Measurements from ENCODE around the gene TSPAN33. TPM values are rescaled to one million over a fixed set of nuclear protein-coding genes. Genes with fewer than 3 reads are reported as not detected.
"Not testable (repeated sequence)": the region's sequence is repeated elsewhere in the genome, so short reads cannot be mapped to it uniquely, and the experiment has no call there.

Gene TSPAN33
- total and polyA plus RNA-seq, 4 donors: 16.4 to 24.8 (median 18.6) TPM

GRCh38 chr7:129205987-129206785 is 61.7 kb downstream of the TSPAN33 start:
- Histone ChIP-seq H3K36me3 (ENCODE audit: control insufficient read depth, insufficient read depth, low read length) (peaks cover 52% of the 10 kb centered on the region), H3K27ac (ENCODE audit: low read depth, low read length) (no peak overlapping the region), H3K9me3 (ENCODE audit: control insufficient read depth, insufficient read depth, low read length) (no peaks in the 10 kb centered on the region), H3K4me3 (ENCODE audit: low read depth, low read length) (no peak overlapping the region), H3K4me1 (ENCODE audit: control insufficient read depth, insufficient read depth, low read length) (peaks cover 14% of the 10 kb centered on the region), H3K27me3 (ENCODE audit: control insufficient read depth, insufficient read depth, low read length) (no peaks in the 10 kb centered on the region)
- DNase-seq (ENCODE audit: low read depth in 4 of 6, low spot score in 6 of 6): no peak
- WGBS (ENCODE audit: insufficient coverage): 95% methylated on average over 10 of the region's 18 CpGs

GRCh38 chr7:129208667-129209066 is 64.2 kb downstream of the TSPAN33 start:
- Histone ChIP-seq H3K4me1 (ENCODE audit: control insufficient read depth, insufficient read depth, low read length) (peaks cover 8% of the 10 kb centered on the region), H3K9me3 (ENCODE audit: control insufficient read depth, insufficient read depth, low read length) (no peaks in the 10 kb centered on the region), H3K4me3 (ENCODE audit: low read depth, low read length) (no peak overlapping the region), H3K27ac (ENCODE audit: low read depth, low read length) (no peak overlapping the region), H3K36me3 (ENCODE audit: control insufficient read depth, insufficient read depth, low read length) (peaks cover 67% of the 10 kb centered on the region), H3K27me3 (ENCODE audit: control insufficient read depth, insufficient read depth, low read length) (no peaks in the 10 kb centered on the region)
- WGBS (ENCODE audit: insufficient coverage): 89% methylated on average over 7 of the region's 9 CpGs
- DNase-seq (ENCODE audit: low read depth in 4 of 6, low spot score in 6 of 6): no peak

GRCh38 chr7:129209067-129209926 is 64.8 kb downstream of the TSPAN33 start:
- peaks cover 13% of the 10 kb centered on the region for H3K4me1 ChIP-seq (ENCODE audit: control insufficient read depth, insufficient read depth, low read length)
- H3K9me3 ChIP-seq (ENCODE audit: control insufficient read depth, insufficient read depth, low read length): no peaks in the 10 kb centered on the region
- no peak overlapping the region for H3K4me3 ChIP-seq (ENCODE audit: low read depth, low read length)
- H3K27me3 ChIP-seq (ENCODE audit: control insufficient read depth, insufficient read depth, low read length): no peaks in the 10 kb centered on the region
- H3K27ac ChIP-seq (ENCODE audit: low read depth, low read length): no peak overlapping the region
- no peak for DNase-seq (ENCODE audit: low read depth in 4 of 6, low spot score in 6 of 6)
- 92% methylated on average over 7 of the region's 15 CpGs for WGBS (ENCODE audit: insufficient coverage)
- H3K36me3 ChIP-seq (ENCODE audit: control insufficient read depth, insufficient read depth, low read length): peaks cover 67% of the 10 kb centered on the region

- WGBS (ENCODE audit: insufficient coverage): 80% methylated on average over 15 of the region's 16 CpGs
- peak in 4 of 6 donors; percentile 39 to 81 (median 60) for DNase-seq (ENCODE audit: low read depth in 4 of 6, low spot score in 6 of 6)
- no peaks in the 10 kb centered on the region for H3K9me3 ChIP-seq (ENCODE audit: control insufficient read depth, insufficient read depth, low read length)
- H3K4me1 ChIP-seq (ENCODE audit: control insufficient read depth, insufficient read depth, low read length): peaks cover 13% of the 10 kb centered on the region
- H3K36me3 ChIP-seq (ENCODE audit: control insufficient read depth, insufficient read depth, low read length): peaks cover 61% of the 10 kb centered on the region
- no peaks in the 10 kb centered on the region for H3K27me3 ChIP-seq (ENCODE audit: control insufficient read depth, insufficient read depth, low read length)
- no peak overlapping the region for H3K4me3 ChIP-seq (ENCODE audit: low read depth, low read length)
- H3K27ac ChIP-seq (ENCODE audit: low read depth, low read length): no peak overlapping the region
Measured at GRCh38 chr7:129210256-129210988, 65.9 kb downstream of the TSPAN33 start.

- DNase-seq (ENCODE audit: low read depth in 4 of 6, low spot score in 6 of 6): no peak
- no peak overlapping the region for H3K27ac ChIP-seq (ENCODE audit: low read depth, low read length)
- 83% methylated on average over 14 of the region's 14 CpGs for WGBS (ENCODE audit: insufficient coverage)
- peaks cover 13% of the 10 kb centered on the region for H3K4me1 ChIP-seq (ENCODE audit: control insufficient read depth, insufficient read depth, low read length)
- H3K4me3 ChIP-seq (ENCODE audit: low read depth, low read length): no peak overlapping the region
- peaks cover 58% of the 10 kb centered on the region for H3K36me3 ChIP-seq (ENCODE audit: control insufficient read depth, insufficient read depth, low read length)
- no peaks in the 10 kb centered on the region for H3K27me3 ChIP-seq (ENCODE audit: control insufficient read depth, insufficient read depth, low read length)
- H3K9me3 ChIP-seq (ENCODE audit: control insufficient read depth, insufficient read depth, low read length): no peaks in the 10 kb centered on the region
Measured at GRCh38 chr7:129210989-129211312, 66.4 kb downstream of the TSPAN33 start.

- no peak overlapping the region for H3K4me3 ChIP-seq (ENCODE audit: low read depth, low read length)
- no peak for DNase-seq (ENCODE audit: low read depth in 4 of 6, low spot score in 6 of 6)
- H3K9me3 ChIP-seq (ENCODE audit: control insufficient read depth, insufficient read depth, low read length): no peaks in the 10 kb centered on the region
- H3K27ac ChIP-seq (ENCODE audit: low read depth, low read length): no peak overlapping the region
- peaks cover 13% of the 10 kb centered on the region for H3K4me1 ChIP-seq (ENCODE audit: control insufficient read depth, insufficient read depth, low read length)
- H3K36me3 ChIP-seq (ENCODE audit: control insufficient read depth, insufficient read depth, low read length): peaks cover 47% of the 10 kb centered on the region
- H3K27me3 ChIP-seq (ENCODE audit: control insufficient read depth, insufficient read depth, low read length): no peaks in the 10 kb centered on the region
- WGBS (ENCODE audit: insufficient coverage): 88% methylated on average over 11 of the region's 14 CpGs
Measured at GRCh38 chr7:129212126-129212525, 67.6 kb downstream of the TSPAN33 start.

GRCh38 chr7:129212596-129212995 is 68.1 kb downstream of the TSPAN33 start:
- Histone ChIP-seq H3K4me1 (ENCODE audit: control insufficient read depth, insufficient read depth, low read length) (peaks cover 13% of the 10 kb centered on the region), H3K27me3 (ENCODE audit: control insufficient read depth, insufficient read depth, low read length) (no peaks in the 10 kb centered on the region), H3K9me3 (ENCODE audit: control insufficient read depth, insufficient read depth, low read length) (no peaks in the 10 kb centered on the region), H3K4me3 (ENCODE audit: low read depth, low read length) (no peak overlapping the region), H3K36me3 (ENCODE audit: control insufficient read depth, insufficient read depth, low read length) (peaks cover 45% of the 10 kb centered on the region), H3K27ac (ENCODE audit: low read depth, low read length) (no peak overlapping the region)
- WGBS (ENCODE audit: insufficient coverage): 88% methylated on average over 4 of the region's 4 CpGs
- no peak for DNase-seq (ENCODE audit: low read depth in 4 of 6, low spot score in 6 of 6)

- no peaks in the 10 kb centered on the region for H3K9me3 ChIP-seq (ENCODE audit: control insufficient read depth, insufficient read depth, low read length)
- H3K27ac ChIP-seq (ENCODE audit: low read depth, low read length): no peak overlapping the region
- no peaks in the 10 kb centered on the region for H3K27me3 ChIP-seq (ENCODE audit: control insufficient read depth, insufficient read depth, low read length)
- peak in 2 of 6 donors; percentile 30 to 36 for DNase-seq (ENCODE audit: low read depth in 4 of 6, low spot score in 6 of 6)
- WGBS (ENCODE audit: insufficient coverage): 53% methylated on average over 14 of the region's 15 CpGs
- H3K36me3 ChIP-seq (ENCODE audit: control insufficient read depth, insufficient read depth, low read length): peaks cover 39% of the 10 kb centered on the region
- H3K4me1 ChIP-seq (ENCODE audit: control insufficient read depth, insufficient read depth, low read length): peaks cover 19% of the 10 kb centered on the region
- H3K4me3 ChIP-seq (ENCODE audit: low read depth, low read length): no peak overlapping the region
Measured at GRCh38 chr7:129213828-129214227, 69.3 kb downstream of the TSPAN33 start.

- not testable (repeated sequence) for H3K27me3 ChIP-seq (ENCODE audit: control insufficient read depth, insufficient read depth, low read length); H3K27ac ChIP-seq (ENCODE audit: low read depth, low read length); DNase-seq (ENCODE audit: low read depth in 4 of 6, low spot score in 6 of 6); H3K4me3 ChIP-seq (ENCODE audit: low read depth, low read length); H3K9me3 ChIP-seq (ENCODE audit: control insufficient read depth, insufficient read depth, low read length)
- H3K36me3 ChIP-seq (ENCODE audit: control insufficient read depth, insufficient read depth, low read length): peaks cover 26% of the 10 kb centered on the region
- 96% methylated on average over 10 of the region's 15 CpGs for WGBS (ENCODE audit: insufficient coverage)
- H3K4me1 ChIP-seq (ENCODE audit: control insufficient read depth, insufficient read depth, low read length): peaks cover 17% of the 10 kb centered on the region
Measured at GRCh38 chr7:129215691-129216090, 71.2 kb downstream of the TSPAN33 start.

All from spinal cord (tissue), 10 donors.